ENCODE measurements around the gene SMARCB1.
A peak's percentile ranks its signal among the peaks of the same experiment; 100 is the strongest.

Gene SMARCB1

DNA sequence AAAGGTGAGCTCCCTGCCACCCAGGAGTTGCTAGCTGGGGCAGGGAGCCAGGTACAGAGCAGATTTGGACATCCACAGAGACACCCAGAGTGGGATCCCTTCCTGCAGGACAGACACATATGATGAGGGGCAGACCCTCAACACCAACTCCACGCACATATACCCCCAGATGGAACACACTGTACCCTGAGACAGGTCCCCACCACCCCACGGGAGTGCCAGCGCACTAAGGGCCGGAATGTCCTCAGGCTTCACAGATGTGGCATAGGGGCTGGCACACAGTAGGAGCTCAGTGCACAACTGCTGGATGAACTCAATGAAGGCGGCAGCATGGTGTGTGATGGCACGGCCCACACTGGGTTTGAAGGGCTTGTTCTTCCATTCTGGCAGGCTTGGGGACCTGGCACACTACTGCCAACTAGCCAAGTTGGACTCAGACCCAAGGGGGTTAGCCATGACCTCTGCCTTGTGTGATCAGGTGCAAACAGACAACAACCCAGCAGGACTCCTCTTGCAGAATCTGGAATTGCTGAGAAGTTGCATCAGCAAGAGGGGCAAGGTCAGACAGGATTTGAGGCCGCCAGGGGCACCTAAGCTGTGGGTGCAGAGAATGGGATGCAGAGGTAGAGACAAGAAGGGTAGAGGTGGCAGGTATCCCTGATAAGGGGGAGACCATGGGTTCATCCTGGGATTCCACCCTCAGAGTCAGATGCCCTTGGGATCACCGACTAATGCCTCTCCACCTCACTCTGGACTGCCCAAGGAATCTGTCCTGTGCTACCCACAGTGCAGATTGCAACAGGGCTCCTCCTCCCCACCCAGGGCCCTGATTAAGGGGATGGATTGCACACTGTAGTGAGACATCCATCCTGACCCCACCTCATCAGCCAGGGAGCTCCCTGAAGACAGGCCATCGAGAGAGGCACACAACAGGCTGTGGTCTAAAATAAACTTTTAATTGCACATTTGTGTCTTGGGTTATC, 21.6 kb upstream of the SMARCB1 start:
- no peaks in the 10 kb centered on the region for H3K27me3 ChIP-seq (ENCODE audit: insufficient read depth, poor library complexity, severe bottlenecking)
- TF ChIP-seq, protein P1, sequence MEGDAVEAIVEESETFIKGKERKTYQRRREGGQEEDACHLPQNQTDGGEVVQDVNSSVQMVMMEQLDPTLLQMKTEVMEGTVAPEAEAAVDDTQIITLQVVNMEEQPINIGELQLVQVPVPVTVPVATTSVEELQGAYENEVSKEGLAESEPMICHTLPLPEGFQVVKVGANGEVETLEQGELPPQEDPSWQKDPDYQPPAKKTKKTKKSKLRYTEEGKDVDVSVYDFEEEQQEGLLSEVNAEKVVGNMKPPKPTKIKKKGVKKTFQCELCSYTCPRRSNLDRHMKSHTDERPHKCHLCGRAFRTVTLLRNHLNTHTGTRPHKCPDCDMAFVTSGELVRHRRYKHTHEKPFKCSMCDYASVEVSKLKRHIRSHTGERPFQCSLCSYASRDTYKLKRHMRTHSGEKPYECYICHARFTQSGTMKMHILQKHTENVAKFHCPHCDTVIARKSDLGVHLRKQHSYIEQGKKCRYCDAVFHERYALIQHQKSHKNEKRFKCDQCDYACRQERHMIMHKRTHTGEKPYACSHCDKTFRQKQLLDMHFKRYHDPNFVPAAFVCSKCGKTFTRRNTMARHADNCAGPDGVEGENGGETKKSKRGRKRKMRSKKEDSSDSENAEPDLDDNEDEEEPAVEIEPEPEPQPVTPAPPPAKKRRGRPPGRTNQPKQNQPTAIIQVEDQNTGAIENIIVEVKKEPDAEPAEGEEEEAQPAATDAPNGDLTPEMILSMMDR (IDR thresholded peaks at IDR 0.05; ENCODE audit: poor library complexity, severe bottlenecking): no peak
- H3K36me3 ChIP-seq (ENCODE audit: low read depth): no peaks in the 10 kb centered on the region
- DNase-seq (ENCODE audit: low spot score): no peak
- no peak overlapping the region for H3K4me3 ChIP-seq (ENCODE audit: severe bottlenecking)
- no peak overlapping the region for H3K27ac ChIP-seq (ENCODE audit: poor library complexity, severe bottlenecking)
- no peaks in the 10 kb centered on the region for H3K9me3 ChIP-seq (ENCODE audit: severe bottlenecking)
- no peaks in the 10 kb centered on the region for H3K4me1 ChIP-seq (ENCODE audit: insufficient read depth, poor library complexity, severe bottlenecking)
- ATAC-seq (ENCODE audit: low read depth): no peak

DNA sequence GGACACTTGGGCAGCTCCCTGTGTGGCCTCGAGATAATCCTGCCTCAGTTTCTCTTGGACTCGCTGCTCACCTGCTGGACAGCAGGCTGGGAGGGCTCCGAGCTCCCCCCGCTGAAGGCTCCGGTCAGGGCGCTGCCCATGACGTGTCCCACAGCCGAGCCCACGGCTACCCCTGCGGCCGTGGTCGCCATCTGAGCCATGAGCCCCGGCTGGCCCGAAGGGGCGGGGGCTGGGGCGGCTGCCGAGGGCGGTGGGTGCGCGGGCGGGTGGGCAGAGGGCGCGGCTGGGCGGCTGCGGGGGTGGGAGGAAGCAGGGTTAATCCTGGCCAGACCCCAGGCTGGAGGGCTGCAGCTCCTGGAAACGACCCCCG, 19.5 kb upstream of the SMARCB1 start:
- TF ChIP-seq, protein P1 (IDR thresholded peaks at IDR 0.05; ENCODE audit: poor library complexity, severe bottlenecking): no peak
- Histone ChIP-seq H3K36me3 (ENCODE audit: low read depth) (no peaks in the 10 kb centered on the region), H3K9me3 (ENCODE audit: severe bottlenecking) (no peaks in the 10 kb centered on the region), H3K4me3 (ENCODE audit: severe bottlenecking) (peak overlapping the region; percentile 63), H3K4me1 (ENCODE audit: insufficient read depth, poor library complexity, severe bottlenecking) (no peaks in the 10 kb centered on the region), H3K27me3 (ENCODE audit: insufficient read depth, poor library complexity, severe bottlenecking) (no peaks in the 10 kb centered on the region), H3K27ac (ENCODE audit: poor library complexity, severe bottlenecking) (peak overlapping the region; percentile 53)
- ATAC-seq (ENCODE audit: low read depth) (no peak), DNase-seq (ENCODE audit: low spot score) (no peak)

DNA sequence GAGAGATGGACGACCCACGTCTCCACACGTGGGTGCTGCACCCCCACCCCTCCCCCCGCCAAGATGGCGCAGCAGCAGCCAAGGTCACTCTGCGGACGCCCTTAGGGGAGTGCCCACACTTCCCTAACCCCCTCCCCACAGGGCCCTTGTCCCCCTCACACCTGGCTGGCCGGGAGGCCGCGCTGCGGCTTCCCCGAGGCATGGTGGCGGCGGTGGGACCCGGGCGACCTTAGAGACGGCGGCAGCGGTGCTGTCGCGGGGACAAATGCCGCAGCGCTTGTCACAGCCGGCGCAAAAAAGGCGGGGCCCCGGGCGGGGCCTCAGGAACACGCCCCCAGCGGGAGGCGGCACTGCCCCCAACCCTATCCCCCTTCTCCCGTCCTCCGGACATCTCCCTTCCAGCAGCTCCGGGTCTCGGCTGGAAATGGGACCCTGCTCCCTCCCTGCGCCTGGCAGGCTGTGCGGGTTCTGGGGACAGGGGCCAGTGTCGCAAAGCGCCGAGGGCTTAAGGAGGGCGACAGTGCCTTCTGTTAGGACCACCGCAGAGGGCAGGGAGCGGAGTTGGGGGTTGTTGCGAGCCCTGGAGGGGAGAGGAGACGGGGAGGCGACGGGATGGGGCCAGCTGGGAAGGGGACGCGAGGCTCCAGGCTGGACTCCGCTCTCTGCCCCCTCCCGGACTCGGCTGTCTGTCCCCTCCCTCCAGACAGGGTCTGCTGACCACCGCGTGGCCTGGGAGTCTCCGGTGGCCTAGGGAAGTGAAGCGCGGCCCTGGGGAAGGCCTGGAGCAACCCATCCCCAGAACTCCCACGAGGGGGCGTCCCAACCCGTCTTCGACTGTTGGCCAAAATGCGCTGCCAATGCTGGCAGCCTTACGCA, 18.9 kb upstream of the SMARCB1 start, which contains the start of gene CHCHD10:
Gene CHCHD10 (minus strand): TSS at position 300 of the 876 bp plus-strand sequence. CDS start 98 bp downstream, at position 202.
- H3K9me3 ChIP-seq (ENCODE audit: severe bottlenecking): no peaks in the 10 kb centered on the region
- ATAC-seq (ENCODE audit: low read depth): peak; percentile 65
- H3K4me3 ChIP-seq (ENCODE audit: severe bottlenecking): peak within 1 kb of the TSS; percentile 63
- TF ChIP-seq, protein P1 (IDR thresholded peaks at IDR 0.05; ENCODE audit: poor library complexity, severe bottlenecking): peak; percentile 88
- peak within 1 kb of the TSS; percentile 53 for H3K27ac ChIP-seq (ENCODE audit: poor library complexity, severe bottlenecking)
- no peaks in the 10 kb centered on the region for H3K27me3 ChIP-seq (ENCODE audit: insufficient read depth, poor library complexity, severe bottlenecking)
- no peaks in the 10 kb centered on the region for H3K4me1 ChIP-seq (ENCODE audit: insufficient read depth, poor library complexity, severe bottlenecking)
- DNase-seq (ENCODE audit: low spot score): no peak
- no peaks in the 10 kb centered on the region for H3K36me3 ChIP-seq (ENCODE audit: low read depth)

DNA sequence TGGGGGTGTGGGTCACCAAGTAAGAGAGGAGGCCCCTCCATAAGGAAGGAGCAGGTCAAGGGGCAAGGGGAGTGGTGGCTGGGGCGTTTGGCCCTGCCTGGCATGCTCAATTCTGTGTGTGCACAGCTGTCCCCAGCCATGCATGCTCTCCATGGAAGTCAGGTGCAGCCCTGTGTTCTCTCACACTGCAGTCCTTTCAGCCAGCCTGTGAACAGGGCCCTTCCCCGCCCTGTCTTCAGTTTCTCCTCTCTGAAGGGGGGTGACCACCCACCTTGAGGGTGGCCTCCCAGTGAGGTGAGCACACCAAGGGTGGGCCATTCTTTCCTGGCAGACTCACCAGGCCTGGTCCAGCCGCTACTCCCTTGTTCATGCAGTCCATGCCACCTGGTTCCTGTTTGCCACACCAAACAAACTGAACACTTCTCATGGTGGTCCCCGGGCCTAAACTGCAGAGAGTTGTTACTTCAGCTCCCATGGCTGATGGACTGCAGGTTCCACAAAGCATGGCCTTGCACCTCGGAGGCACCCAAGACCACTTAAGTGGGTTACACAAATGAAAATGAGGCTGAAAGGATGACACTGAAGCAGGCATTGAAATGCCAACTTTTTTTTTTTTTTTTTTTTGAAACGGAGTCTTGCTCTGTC, 17.3 kb upstream of the SMARCB1 start:
- no peak for DNase-seq (ENCODE audit: low spot score)
- Histone ChIP-seq H3K27ac (ENCODE audit: poor library complexity, severe bottlenecking) (no peak overlapping the region), H3K4me1 (ENCODE audit: insufficient read depth, poor library complexity, severe bottlenecking) (no peaks in the 10 kb centered on the region)

More for the DNA sequence above, 17.3 kb upstream of the SMARCB1 start:
- H3K4me3 ChIP-seq (ENCODE audit: severe bottlenecking): no peak overlapping the region
- no peaks in the 10 kb centered on the region for H3K36me3 ChIP-seq (ENCODE audit: low read depth)
- H3K27me3 ChIP-seq (ENCODE audit: insufficient read depth, poor library complexity, severe bottlenecking): no peaks in the 10 kb centered on the region
- no peaks in the 10 kb centered on the region for H3K9me3 ChIP-seq (ENCODE audit: severe bottlenecking)
- TF ChIP-seq, protein P1 (IDR thresholded peaks at IDR 0.05; ENCODE audit: poor library complexity, severe bottlenecking): no peak
- no peak for ATAC-seq (ENCODE audit: low read depth)

All from RWPE2 (cell line).